Smooth muscle cell (in vitro differentiated cells): ENCODE measurements around the gene TRANK1. TPM values are rescaled to one million over a fixed set of nuclear protein-coding genes. Genes with fewer than 3 reads are reported as not detected.

ENCODE experiments used
- DNase-seq: peaks from one replicate; lab custom pipeline; 2025; ENCODE audit not compliant: unreplicated experiment; lab: John Stamatoyannopoulos, UW
- H2AFZ ChIP-seq: fragments of 200-600 bp; sonication (generic); 2 replicates; pipeline ENCODE4 v1.6.0; 2016; ENCODE audit warnings: antibody characterized with exemption, low read depth, mild to moderate bottlenecking
- H3F3A ChIP-seq: fragments of 200-600 bp; sonication (generic); 2 replicates; pipeline ENCODE4 v1.6.0; 2017; ENCODE audit warnings: antibody characterized with exemption, low read depth
- H3K27ac ChIP-seq: fragments of 200-600 bp; sonication (generic); 2 replicates; pipeline ENCODE4 v1.5.1; 2016; ENCODE audit warnings: low read depth, mild to moderate bottlenecking
- H3K27me3 ChIP-seq: fragments of 200-600 bp; sonication (generic); 2 replicates; pipeline ENCODE4 v1.6.1; 2016; ENCODE audit warnings: low read depth, mild to moderate bottlenecking
- H3K36me3 ChIP-seq: fragments of 200-600 bp; sonication (generic); 2 replicates; pipeline ENCODE4 v1.5.1; 2016; ENCODE audit warnings: low read depth
- H3K4me1 ChIP-seq: fragments of 200-600 bp; sonication (generic); 2 replicates; pipeline ENCODE4 v1.5.1; 2016; ENCODE audit warnings: low read depth
- H3K4me2 ChIP-seq: fragments of 200-600 bp; sonication (generic); 2 replicates; pipeline ENCODE4 v1.6.0; 2016; ENCODE audit warnings: mild to moderate bottlenecking
- H3K4me3 ChIP-seq: fragments of 200-600 bp; sonication (generic); 2 replicates; pipeline ENCODE4 v1.5.1; 2016; ENCODE audit warnings: mild to moderate bottlenecking
- H3K79me2 ChIP-seq: fragments of 200-600 bp; sonication (generic); 2 replicates; pipeline ENCODE4 v1.6.0; 2016; ENCODE audit warnings: low read depth, mild to moderate bottlenecking
- H3K9ac ChIP-seq: fragments of 200-600 bp; sonication (generic); 2 replicates; pipeline ENCODE4 v1.6.0; 2016; ENCODE audit warnings: low read depth
- H3K9me3 ChIP-seq: fragments of 200-600 bp; sonication (generic); replicated peaks from 2 replicates; pipeline ENCODE4 v1.5.1; 2016; ENCODE audit warnings: low read depth
- H4K20me1 ChIP-seq: fragments of 200-600 bp; sonication (generic); 2 replicates; pipeline ENCODE4 v1.6.0; 2016; ENCODE audit warnings: low read depth
- WGBS: methylation state at CpG from one replicate; pipeline ENCODE4 v1.1.7; 2016; ENCODE audit warnings: low lambda C conversion rate; 5-methylcytosine and 5-hydroxymethylcytosine counted together
- polyA plus RNA-seq: library from polyadenylated mRNA; unstranded; fragments of >200 nt; fragmentation: Nextera tagmentation; extraction: Ambion mirVana; gene quantifications from 2 replicates; pipeline ENCODE4 v1.2.1, GENCODE V29; 2016
- total RNA-seq: library from RNA; depleted of rRNA; stranded (reverse); fragments of >200 nt; gene quantifications from 2 replicates; pipeline ENCODE4 v1.2.3, GENCODE V29; 2014
- TF ChIP-seq, protein P1 (sequence below): fragments of 200-600 bp; sonication (generic); IDR thresholded peaks from 2 replicates; pipeline ENCODE4 v1.5.1; 2017; ENCODE audit warnings: borderline replicate concordance, mild to moderate bottlenecking, antibody characterized with exemption; ENCODE audit not compliant: insufficient read depth, poor library complexity, severe bottlenecking

Gene TRANK1
- total and polyA plus RNA-seq, 2 experiments from 2014 or later = 2.4 to 5.2 TPM

DNA sequence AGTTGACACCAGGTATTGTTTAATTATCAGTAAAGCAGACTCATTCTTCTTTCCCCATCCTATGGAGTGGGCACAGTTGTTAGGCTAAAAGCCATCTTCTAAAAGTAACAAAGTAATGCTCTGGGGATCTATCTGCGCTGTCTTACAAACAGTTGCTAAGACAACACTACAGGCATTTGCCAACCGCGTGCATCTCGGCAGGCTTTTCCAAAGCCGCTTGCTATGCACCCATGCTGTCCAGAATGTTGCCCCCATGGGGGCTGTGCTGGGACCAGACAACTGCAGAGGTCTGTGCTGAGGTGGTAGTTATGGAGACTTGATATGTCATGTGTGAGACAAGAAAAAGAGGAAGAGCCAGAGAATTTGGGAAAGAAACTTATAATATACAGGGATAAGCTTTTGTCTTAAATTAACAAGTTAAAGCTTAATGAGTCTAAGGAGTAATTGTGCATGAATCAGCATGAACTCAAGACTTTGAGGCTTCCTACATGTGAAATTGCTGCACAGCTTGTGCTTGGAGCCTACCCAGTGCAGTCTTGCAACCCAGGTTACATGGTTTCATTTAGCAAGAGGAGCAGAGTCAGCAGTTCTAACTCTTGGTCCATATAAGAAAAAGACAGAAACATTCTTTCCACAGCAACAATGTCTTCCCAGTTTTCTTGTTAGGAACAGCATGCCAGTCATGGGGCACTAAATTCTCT lies 141.6 kb downstream of the TRANK1 start:
- H3K27me3 ChIP-seq = no peaks in the 10 kb centered on the region
- H3K9me3 ChIP-seq = peaks cover 6% of the 10 kb centered on the region
- no peak overlapping the region for H3K4me3 ChIP-seq
- TF ChIP-seq, protein P1, sequence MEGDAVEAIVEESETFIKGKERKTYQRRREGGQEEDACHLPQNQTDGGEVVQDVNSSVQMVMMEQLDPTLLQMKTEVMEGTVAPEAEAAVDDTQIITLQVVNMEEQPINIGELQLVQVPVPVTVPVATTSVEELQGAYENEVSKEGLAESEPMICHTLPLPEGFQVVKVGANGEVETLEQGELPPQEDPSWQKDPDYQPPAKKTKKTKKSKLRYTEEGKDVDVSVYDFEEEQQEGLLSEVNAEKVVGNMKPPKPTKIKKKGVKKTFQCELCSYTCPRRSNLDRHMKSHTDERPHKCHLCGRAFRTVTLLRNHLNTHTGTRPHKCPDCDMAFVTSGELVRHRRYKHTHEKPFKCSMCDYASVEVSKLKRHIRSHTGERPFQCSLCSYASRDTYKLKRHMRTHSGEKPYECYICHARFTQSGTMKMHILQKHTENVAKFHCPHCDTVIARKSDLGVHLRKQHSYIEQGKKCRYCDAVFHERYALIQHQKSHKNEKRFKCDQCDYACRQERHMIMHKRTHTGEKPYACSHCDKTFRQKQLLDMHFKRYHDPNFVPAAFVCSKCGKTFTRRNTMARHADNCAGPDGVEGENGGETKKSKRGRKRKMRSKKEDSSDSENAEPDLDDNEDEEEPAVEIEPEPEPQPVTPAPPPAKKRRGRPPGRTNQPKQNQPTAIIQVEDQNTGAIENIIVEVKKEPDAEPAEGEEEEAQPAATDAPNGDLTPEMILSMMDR = no peak
- no peak overlapping the region for H3K27ac ChIP-seq
- no peak for DNase-seq
- no peaks in the 10 kb centered on the region for H4K20me1 ChIP-seq
- H3F3A ChIP-seq = no peaks in the 10 kb centered on the region
- H3K9ac ChIP-seq = no peak overlapping the region
- H3K4me1 ChIP-seq = no peaks in the 10 kb centered on the region
- H3K79me2 ChIP-seq = no peaks in the 10 kb centered on the region
- no peak overlapping the region for H2AFZ ChIP-seq
- H3K4me2 ChIP-seq = no peak overlapping the region
- H3K36me3 ChIP-seq = no peaks in the 10 kb centered on the region
- 97% methylated on average over 5 of the region's 5 CpGs for whole genome bisulfite sequencing

DNA sequence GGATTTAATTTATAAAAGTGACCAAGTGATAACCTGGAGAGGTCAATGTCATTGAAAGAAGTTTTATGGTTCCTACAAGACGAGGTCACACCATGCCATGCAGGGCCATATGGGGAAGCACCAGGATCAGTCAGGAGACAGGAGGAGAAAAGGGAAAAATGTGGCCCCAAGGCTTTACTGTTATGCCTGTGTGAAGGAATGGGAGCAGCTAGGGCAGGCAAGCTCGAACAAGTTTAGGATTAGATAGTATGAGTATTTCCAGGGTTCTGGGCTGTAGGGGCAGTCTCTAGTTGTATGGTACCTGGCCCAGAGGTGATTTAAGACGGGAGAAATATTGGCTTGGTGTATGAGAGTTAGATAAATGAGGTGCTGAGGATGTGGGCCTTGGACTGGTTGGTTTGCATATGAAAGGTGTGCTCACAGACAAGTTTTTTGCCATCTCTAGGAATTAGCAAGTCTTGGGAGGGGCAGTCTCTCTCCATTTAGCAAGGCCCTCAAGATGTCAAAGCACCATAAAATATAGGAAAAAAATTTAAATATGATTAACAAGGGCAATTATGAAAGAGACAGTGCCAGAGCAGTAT lies 144.2 kb downstream of the TRANK1 start:
- H4K20me1 ChIP-seq = no peaks in the 10 kb centered on the region
- H3F3A ChIP-seq = no peaks in the 10 kb centered on the region
- H3K9me3 ChIP-seq = peaks cover under 1% of the 10 kb centered on the region
- TF ChIP-seq, protein P1 = no peak
- DNase-seq = no peak
- no peaks in the 10 kb centered on the region for H3K36me3 ChIP-seq
- H3K27me3 ChIP-seq = no peaks in the 10 kb centered on the region
- H3K4me1 ChIP-seq = no peaks in the 10 kb centered on the region
- no peak overlapping the region for H3K9ac ChIP-seq
- no peak overlapping the region for H3K4me3 ChIP-seq
- no peak overlapping the region for H2AFZ ChIP-seq
- H3K4me2 ChIP-seq = no peak overlapping the region
- 75% methylated on average over 3 of the region's 3 CpGs for WGBS
- no peaks in the 10 kb centered on the region for H3K79me2 ChIP-seq
- H3K27ac ChIP-seq = no peak overlapping the region

DNA sequence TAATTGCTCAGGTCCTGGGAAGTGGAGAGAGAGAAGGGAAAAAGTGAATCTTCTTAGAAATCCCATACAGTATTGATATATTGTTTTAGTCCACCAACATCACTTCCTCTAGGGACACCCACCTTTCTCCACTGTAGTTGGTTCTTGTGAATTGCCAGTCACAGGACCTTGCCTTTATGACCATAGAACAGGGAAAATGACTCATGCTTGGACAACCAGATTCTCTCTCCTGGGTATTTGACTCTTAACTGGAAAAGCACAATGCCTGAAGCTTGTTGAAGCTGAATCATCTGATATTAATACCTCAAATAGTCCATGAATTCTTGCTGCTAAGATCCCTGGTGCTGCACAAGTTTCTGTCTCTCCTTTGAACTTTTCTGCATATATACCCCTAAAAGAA lies 148.0 kb downstream of the TRANK1 start:
- Histone ChIP-seq H3K9me3 (no peaks in the 10 kb centered on the region), H3K27ac (no peak overlapping the region), H3K27me3 (peaks cover 4% of the 10 kb centered on the region), H3K79me2 (no peaks in the 10 kb centered on the region), H3F3A (no peaks in the 10 kb centered on the region), H4K20me1 (no peaks in the 10 kb centered on the region), H3K4me3 (no peak overlapping the region), H3K36me3 (no peaks in the 10 kb centered on the region), H3K9ac (no peak overlapping the region), H3K4me2 (no peak overlapping the region), H2AFZ (no peak overlapping the region), H3K4me1 (no peaks in the 10 kb centered on the region)
- TF ChIP-seq, protein P1 = no peak
- no peak for DNase-seq

DNA sequence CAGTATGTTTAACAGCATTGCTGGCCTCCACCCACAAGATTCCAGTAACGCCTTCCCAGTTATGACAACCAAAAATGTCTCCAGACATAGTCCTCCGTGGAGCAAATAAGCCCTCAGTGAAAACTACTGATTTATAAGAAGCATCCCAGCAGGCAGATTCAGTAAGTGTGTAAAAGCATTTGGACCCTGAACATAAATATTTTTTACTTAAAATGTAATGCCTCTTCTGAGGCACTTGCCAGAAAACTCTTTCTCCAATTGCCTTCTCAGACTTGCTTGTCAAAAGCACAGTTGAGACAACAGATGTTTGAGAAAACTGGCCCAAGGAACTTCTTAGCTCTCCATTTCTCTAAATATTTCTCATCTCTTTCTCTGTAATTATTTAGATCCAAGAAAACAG lies 148.7 kb downstream of the TRANK1 start:
- Histone ChIP-seq H3K27me3 (peaks cover 4% of the 10 kb centered on the region), H3K79me2 (no peaks in the 10 kb centered on the region), H3F3A (no peaks in the 10 kb centered on the region), H3K4me3 (no peak overlapping the region), H3K9ac (no peak overlapping the region), H2AFZ (no peak overlapping the region), H3K4me2 (no peak overlapping the region), H3K27ac (no peak overlapping the region), H3K9me3 (no peaks in the 10 kb centered on the region), H3K4me1 (no peaks in the 10 kb centered on the region), H3K36me3 (no peaks in the 10 kb centered on the region), H4K20me1 (no peaks in the 10 kb centered on the region)
- DNase-seq = no peak
- 91% methylated on average over 2 of the region's 2 CpGs for WGBS
- TF ChIP-seq, protein P1 = no peak
